DMS53 treated with DMSO at 0.1 percent for 48 hours (cell line): ENCODE data around the gene OR10K1.
"Not testable (repeated sequence)": the region's sequence is repeated elsewhere in the genome, so short reads cannot be mapped to it uniquely, and the experiment has no call there.

Experiments
- DNase-seq: peaks from one replicate; lab custom pipeline; 2025; ENCODE audit not compliant: unreplicated experiment; lab: John Stamatoyannopoulos, UW

OR10K1 gene, protein sequence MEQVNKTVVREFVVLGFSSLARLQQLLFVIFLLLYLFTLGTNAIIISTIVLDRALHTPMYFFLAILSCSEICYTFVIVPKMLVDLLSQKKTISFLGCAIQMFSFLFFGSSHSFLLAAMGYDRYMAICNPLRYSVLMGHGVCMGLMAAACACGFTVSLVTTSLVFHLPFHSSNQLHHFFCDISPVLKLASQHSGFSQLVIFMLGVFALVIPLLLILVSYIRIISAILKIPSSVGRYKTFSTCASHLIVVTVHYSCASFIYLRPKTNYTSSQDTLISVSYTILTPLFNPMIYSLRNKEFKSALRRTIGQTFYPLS

DNA sequence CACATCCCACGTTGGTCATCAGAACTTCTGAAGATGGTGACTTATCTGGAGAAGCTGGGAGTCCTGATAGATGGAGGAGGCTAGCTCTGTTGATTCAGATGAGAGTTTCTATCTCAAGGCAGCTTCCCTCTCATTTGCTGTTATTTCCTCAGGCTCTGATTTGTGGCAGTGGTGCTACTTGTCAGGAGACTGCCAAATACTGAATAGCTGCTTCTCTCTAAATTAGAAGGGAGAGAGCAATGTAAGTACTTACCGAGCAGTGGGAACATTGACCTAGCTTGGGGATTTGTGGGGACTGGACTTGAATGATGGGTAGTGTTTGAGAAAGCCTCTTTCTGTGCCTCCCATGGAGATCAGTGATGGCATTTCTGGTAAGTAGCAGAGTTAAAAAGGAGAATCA lies at the start of gene OR10K1:
Gene OR10K1, plus strand, starts transcription at position 301 of the 400 bp plus-strand sequence. CDS start 3,728 bp downstream, outside the sequence.
- no peak for DNase-seq

DNA sequence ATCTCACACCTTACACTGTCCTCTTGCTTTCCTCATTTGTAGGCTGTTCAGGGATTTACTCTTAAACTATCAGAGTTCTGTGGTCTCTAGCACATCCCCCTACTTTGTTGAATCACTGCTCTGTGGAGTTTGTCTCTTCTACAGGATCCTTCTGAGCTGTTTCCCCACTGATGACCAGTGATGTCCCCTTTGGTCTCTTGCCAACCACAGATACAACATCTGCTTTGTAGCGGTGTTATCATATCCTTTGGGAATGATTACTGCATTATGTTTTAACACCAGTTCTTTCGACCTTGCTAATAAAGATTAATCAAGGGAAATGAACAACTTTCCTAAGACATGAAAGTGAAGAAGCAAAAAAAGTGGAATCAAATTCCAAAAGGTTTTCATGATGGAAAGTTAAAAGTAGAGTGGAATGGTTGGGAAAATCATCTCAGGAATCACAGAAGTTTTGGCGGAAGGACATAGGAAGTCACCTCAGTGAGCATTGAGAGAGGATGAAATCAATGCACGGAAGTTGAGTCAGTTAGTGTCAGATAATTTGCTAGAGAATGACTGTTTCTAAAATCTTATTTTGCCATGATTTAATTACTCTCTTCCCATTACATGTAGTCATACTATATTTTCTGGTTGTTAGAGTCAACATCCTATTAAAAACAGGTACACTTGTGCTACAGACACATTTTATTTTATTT lies 46.8 kb upstream of the OR10K1 start:
- no peak for DNase-seq

DNA sequence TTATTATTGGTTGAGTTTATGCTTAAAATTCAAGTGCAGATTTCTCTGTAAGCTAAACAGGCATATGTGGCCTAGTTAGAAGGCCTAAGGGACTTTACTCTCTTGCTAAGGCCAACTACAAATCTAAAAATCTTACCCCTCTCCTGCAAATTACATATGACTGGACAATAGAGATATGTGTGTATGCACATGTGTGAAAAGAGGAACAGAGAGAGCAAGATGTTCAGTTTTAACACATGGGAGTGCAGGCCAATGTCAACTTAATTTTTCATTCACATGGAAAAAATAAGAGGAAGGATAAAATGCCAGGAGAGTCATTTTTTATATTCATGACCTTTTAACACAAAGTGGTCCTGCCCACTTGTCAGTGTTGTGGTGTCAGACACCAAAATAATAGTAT lies 44.0 kb upstream of the OR10K1 start:
- DNase-seq, result no peak

DNA sequence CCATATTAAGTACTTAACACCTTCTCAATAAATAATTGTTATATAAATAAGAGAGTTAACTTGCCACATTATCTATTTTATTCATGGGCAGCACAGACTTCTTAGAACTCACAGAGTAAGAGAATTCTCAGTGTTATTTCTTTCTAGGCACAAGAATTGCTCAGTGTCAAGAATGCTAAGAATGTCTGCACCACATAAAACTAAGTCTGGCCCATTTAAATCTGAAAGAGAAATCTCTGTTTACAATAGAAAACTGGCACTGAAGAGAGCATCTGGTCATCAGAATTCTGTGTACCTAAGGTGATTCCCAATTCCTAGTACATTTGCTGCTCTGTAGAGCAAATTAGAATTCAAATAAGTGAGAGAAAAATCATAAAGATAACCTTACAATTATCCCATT lies 39.4 kb upstream of the OR10K1 start:
- DNase-seq, result no peak

DNA sequence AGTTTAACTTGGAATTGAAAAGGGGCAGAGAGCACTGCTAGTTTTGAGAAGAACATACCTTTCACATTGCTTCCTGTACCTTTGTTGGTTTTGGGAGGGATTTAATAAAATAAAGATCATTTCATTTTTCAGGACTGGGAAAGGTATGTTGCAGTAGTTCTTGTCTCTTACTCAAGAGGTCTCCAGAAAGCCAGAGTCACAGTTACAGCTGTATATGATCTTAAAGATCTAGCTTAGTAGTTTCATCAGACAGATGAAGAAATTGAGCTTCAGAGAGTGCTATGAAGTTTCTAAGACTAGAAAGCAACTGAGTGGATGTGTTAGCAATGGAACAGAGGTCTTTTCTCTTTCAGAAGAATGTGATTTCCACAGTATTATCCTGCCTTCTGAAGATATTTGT lies 36.6 kb upstream of the OR10K1 start:
- DNase-seq, result no peak

DNA sequence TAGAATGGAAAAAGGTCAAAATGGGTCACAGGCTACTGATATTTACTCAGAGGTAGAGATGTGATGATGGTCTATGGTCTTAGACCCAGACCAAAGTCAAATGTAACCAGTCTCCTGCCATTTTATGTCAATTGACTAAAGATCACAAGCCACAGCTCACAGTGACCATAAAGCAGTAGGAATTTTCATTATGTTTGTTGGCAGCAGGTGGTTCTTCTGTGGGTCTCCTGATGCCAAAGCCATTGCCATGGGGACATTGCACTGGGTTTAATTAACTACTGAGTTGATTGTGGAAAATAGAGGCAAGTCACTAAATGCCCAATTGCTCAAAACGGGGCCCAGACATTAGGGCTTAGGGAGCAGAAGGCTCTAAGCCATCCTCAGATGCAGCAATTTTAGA lies 35.5 kb upstream of the OR10K1 start, which contains the start of gene OR10K2:
Gene OR10K2, minus strand, starts transcription at position 101 of the 400 bp plus-strand sequence. CDS start 5,371 bp downstream, outside the sequence.
- no peak for DNase-seq

DNA sequence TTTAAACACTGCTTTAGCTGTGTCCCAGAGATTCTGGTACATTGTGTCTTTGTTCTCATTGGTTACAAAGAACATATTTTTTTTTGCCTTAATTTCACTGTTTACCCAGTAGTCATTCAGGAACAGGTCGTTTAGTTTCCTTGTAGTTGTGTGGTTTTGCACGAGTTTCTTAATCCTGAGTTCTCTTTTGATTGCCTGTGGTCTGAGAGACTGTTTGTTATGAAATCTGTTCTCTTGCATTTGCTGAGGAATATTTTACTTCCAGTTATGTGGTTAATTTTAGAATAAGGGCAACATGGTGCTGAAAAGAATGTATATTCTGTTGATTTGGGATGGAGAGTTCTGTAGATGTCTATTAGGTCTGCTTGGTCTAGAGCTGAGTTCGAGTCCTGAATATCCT lies 31.5 kb upstream of the OR10K1 start:
- not testable (repeated sequence) for DNase-seq

DNA sequence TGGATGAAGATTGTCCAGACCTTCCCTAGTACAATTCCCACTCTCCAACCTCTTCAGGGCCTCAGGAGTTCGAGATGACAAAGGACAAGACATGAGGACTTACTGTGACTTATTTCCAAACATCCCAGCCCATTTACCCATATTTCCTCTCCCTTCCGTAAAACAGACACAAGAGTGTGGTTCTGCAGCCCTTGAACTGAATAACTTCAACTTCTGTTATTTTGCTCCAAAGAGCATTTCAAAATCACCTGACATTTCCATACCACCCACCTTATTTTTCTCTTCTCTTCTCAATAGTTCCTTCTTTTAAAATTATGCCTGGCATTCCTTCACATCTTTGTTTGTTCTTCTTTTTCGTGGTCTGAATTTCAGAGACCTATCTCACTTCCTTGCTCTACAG lies 26.9 kb upstream of the OR10K1 start:
- DNase-seq, result no peak

DNA sequence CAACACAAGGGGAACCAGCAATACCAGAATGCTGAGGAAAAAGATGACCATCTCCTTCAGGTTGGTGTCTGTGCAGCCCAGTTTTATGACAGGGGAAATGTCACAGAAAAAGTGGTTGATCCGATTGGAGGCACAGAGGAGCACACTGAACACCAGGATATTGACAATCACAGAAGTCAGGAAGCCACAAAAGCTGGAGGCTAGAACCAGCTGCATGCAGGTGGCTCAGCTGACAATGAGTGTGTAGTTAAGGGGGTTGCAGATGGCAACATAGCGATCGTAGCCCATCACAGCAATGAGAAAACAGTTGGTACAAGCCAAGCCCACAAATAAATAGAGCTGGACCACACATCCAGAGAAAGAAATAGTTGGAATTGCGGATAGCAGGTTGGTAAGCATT lies 16.3 kb upstream of the OR10K1 start:
- DNase-seq, result no peak

DNA sequence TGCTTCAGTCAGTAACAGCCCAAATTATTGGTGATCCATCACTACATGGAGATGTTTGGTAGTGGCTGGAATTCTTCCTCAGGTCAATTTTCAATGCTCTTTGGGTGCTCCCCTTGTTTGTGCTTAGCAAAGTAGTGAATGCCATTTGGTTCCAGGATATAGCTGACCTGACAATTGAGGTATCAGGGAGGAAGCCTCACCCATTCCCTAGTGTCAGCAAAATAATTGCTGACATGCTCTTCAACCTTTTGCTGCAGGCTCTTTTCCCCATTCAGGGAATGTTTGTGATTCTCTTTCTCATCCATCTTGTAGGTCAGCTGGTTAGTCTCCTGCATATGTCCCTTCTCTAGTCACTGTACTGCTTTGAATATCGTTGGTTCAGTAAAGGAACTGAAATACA lies 7.1 kb upstream of the OR10K1 start:
- no peak for DNase-seq

DNA sequence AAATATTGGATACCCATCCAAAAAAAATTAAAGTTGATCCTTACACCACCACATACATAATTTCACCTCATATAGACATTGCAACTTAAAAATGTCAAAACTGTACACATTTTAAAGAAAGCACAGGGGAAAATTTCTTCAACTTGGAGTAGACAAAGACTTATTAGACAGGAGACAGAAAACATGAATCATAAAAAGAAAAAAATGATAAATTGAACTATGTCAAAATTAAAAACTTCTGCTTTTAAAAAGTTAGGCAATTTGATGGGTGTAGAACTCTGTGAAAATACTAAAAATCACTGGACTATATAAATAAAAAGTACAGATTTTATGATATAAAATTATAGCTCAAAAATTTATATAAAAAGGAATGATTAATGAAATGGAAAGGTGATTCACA lies 4.4 kb upstream of the OR10K1 start:
- no peak for DNase-seq

DNA sequence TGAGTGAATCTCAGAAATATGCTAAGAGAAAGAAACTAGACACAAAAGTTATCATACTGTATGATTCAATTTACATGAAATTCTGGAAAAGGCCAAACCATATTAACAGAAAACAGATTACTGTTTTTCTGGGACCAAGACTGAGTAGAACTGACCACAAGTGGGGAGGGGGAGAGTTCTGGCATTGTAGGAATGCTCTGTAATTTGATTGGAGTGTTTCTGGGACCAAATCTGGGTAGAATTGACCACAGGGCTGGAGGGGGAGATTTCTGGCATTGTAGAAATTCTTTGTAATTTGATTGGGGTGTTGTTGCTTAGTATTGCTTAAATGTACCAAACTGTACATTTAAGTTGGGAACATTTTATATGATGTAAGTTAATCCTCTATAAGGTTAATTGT lies 3.4 kb upstream of the OR10K1 start:
- no peak for DNase-seq

DNA sequence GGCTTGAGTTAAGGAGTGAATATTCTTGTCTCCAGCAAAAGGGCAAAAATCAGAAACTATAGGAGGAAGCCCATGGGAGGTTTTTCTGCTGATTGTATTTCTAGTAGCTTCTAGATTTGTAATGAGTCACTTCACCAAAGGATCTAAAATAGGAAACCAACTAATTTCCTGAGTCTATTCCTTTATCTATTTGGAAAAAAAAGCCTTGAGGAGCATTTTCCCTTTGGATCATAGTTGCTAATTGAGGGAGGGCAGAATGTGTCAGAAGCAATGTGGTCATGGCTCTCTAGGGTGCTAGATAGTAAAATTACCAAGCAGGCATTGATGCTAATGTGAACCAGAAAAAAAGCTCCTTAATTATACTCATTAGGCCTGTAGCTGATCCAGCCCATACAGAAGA lies 10.3 kb downstream of the OR10K1 start, which contains the start of gene OR10R2:
Gene OR10R2, plus strand, starts transcription at position 301 of the 400 bp plus-strand sequence. CDS start 106 bp downstream, outside the sequence.
- DNase-seq, result no peak

DNA sequence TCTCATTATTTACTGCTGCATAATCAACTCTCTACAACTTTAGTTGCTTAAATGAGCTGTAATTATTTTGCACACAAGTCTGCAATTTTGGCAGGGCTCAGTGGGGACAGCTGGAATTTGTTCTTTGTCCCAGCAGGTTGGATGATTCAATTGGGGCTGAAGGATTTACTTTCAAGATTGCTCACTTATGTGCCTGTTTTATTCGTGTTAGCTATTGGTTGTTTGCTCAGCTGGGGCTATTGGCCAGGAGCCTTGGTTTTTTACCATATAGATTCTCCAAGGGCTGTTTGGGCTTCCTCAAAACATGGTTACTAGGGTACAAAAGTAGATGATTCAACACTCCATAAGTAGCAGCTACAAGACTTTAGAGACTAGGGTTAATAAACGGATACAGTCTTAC lies 23.8 kb downstream of the OR10K1 start:
- peak; percentile 27 for DNase-seq

DNA sequence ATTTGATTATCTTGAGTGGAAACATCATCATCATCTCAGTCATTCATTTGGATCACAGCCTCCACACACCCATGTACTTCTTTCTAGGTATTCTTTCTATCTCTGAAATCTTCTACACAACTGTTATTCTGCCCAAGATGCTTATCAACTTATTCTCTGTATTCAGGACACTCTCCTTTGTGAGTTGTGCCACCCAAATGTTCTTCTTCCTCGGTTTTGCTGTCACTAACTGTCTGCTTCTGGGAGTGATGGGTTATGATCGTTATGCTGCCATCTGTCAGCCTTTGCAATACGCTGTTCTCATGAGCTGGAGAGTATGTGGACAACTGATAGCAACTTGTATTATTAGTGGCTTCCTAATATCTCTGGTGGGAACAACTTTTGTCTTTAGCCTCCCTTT lies 29.7 kb downstream of the OR10K1 start:
- no peak for DNase-seq

DNA sequence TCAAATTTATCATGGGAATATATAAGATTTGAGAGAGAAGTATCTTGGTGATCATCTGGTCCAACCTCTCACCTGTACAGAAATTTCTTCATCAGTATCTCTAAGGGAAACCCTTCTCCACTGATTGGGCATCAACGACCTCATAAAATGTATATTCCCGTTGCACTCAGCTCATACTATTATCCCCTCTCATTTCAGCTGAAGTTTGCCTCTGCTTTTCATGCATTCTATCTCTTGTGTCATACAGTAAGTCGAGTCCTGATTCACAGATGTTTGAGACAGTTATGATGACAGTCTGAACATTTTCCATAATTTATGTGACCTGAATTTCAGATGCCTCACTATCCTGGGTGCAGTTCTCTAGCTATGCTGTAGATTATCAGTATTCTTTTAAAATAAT lies 31.4 kb downstream of the OR10K1 start:
- DNase-seq, result no peak

DNA sequence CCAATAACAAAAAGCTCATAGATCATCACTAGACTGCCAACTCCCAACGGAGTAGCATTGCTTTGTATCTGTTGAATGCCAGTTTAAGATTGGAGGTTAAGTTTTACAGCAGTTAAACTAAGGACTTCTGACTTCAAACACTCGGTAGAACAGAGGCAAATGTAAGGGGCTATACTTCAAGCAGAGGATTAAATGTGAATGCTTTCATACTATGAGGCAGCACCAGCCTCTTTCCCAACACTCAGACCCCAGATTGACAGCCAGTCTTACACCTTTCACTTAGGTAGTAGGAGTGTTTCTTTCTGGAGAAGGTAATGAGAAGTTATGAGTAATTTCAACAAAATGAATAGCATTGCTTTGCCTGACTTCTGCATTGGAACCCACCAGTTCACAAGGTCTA lies 33.2 kb downstream of the OR10K1 start:
- no peak for DNase-seq

DNA sequence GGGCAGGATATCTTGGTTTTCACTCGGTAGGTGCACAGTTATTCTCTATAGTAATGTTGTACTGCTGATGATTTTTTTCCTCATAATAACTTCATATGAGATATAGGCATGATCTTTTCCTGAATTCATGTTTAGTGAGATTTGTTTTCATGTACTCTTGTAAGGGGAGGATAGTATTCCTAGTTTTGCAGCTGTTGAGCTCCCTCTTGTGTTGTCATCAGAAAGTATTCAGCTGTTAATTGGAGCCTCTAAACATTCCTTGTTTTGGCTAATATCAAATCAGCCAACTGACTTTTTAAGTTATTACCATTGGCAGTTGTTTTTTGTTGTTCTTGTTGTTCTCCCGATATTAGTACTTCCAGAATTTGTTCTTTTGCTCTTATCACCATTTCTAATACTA lies 34.7 kb downstream of the OR10K1 start:
- peak; percentile 50 for DNase-seq

DNA sequence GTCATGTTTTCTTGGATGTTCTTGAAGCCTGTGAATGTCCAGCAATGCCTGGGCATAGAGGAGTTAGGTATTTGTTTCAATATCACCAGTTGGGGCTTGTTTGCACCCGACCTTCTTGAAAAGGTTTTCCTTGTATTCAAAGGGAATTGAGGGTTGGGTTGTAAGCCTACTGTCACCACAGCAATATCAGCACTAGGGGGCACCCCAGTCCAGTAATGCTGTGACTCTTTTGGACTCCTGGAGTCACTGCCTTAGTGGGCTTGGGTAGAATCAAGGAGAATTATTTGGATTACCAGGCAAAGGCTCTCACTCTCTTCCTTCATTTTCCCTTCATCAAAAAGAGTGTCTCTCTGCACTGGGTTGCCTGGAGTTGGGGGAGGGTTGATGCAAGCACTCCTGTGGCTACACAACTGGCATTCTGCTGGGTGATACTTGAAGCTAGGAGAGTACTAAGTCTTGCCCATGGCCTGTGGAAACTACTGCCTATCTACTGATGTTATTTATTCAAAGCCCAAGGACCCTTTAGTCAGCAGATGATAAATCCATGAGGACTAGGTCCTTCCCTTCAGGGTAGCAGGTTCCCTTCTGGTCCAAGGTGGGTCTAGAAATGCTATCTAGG lies 44.8 kb downstream of the OR10K1 start:
- peak; percentile 18 for DNase-seq

DNA sequence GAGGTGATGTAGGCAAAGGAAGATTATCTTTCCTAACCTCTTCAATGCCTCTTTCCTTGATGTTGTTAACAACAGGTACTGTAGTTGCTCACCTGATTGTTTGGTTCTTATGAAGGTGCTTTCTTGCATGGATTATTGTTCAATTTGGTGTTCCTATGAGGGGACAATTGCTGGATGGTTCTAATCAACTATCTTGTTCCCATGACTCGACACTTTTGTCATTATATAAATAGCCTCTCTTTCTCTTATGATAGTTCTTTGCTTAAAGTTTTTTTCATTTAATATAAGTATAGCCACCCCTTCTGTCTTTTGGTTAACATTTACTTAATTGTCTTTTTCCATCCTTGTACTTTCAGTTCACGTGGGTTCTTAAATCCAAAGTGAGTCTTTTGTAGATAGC lies 45.9 kb downstream of the OR10K1 start:
- DNase-seq, result no peak

DNA sequence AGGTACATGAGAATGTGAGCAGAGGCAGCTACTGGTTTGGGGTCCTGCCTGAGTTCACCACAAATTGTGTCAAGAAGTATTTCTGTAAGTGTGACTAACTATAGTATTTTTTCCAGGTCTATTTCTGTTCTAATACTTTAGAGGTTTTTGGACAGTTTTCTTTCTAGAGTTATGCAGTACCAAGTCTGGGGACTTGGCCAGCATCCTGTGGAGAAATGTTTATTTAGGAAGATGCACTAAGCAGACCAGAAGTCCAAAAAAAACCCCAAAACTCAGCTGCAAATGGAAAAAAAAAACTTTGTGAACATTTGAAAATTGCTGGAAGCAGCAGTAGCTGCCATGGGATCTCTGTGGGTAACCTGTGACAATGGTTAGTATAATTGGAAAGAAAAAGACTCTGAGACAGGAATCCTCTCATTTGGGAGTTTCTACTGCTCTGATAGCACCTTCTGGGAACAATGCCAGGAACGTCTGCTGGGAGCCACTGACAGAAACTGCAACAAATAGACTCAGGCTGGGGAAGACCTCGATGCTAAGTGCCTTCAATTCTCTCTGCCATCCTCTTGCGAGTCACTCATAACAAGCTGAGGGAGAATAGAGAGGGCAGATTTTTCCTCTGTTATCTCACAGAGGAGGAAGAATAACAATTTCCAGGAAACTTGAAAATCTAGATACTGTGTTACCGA lies 48.0 kb downstream of the OR10K1 start:
- no peak for DNase-seq
